Measurements from ENCODE around the gene ITM2C.

Gene ITM2C

GRCh38 chr2:230924470-230925341 is 60.0 kb downstream of the ITM2C start, which contains the start of gene GPR55:
Gene GPR55, minus strand, starts transcription at chr2:230925242. Its CDS starts 14,280 bp downstream, at chr2:230910962.
- H3K36me3 Mint-ChIP-seq (ENCODE audit: low read depth), result no peaks in the 10 kb centered on the region
- H3K4me1 Mint-ChIP-seq, result peaks cover 63% of the 10 kb centered on the region
- no peaks in the 10 kb centered on the region for H3K9me3 Mint-ChIP-seq
- H3K27me3 Mint-ChIP-seq (ENCODE audit: low read depth, poor library complexity), result peaks cover 3% of the 10 kb centered on the region
- TF ChIP-seq CTCF (IDR thresholded peaks at IDR 0.05), result no peak
- H3K27ac Mint-ChIP-seq, result no peak within 1 kb of the TSS
- DNase-seq, result no peak
- no peak within 1 kb of the TSS for H3K4me3 Mint-ChIP-seq

GRCh38 chr2:230925443-230925878 is 60.7 kb downstream of the ITM2C start:
- Mint-ChIP-seq H3K4me3 (no peak overlapping the region), H3K36me3 (ENCODE audit: low read depth) (no peaks in the 10 kb centered on the region), H3K27ac (no peak overlapping the region), H3K27me3 (ENCODE audit: low read depth, poor library complexity) (no peaks in the 10 kb centered on the region), H3K9me3 (no peaks in the 10 kb centered on the region), H3K4me1 (peaks cover 63% of the 10 kb centered on the region)
- TF ChIP-seq CTCF (IDR thresholded peaks at IDR 0.05), result no peak
- no peak for DNase-seq

GRCh38 chr2:230925879-230926765 is 61.4 kb downstream of the ITM2C start:
- no peak for DNase-seq
- peaks cover 63% of the 10 kb centered on the region for H3K4me1 Mint-ChIP-seq
- H3K36me3 Mint-ChIP-seq (ENCODE audit: low read depth), result no peaks in the 10 kb centered on the region
- no peaks in the 10 kb centered on the region for H3K9me3 Mint-ChIP-seq
- no peak overlapping the region for H3K27ac Mint-ChIP-seq
- TF ChIP-seq CTCF (IDR thresholded peaks at IDR 0.05), result no peak
- H3K4me3 Mint-ChIP-seq, result no peak overlapping the region
- H3K27me3 Mint-ChIP-seq (ENCODE audit: low read depth, poor library complexity), result no peaks in the 10 kb centered on the region

GRCh38 chr2:230927711-230928341 is 63.1 kb downstream of the ITM2C start:
- no peaks in the 10 kb centered on the region for H3K36me3 Mint-ChIP-seq (ENCODE audit: low read depth)
- H3K4me1 Mint-ChIP-seq, result peaks cover 64% of the 10 kb centered on the region
- peak overlapping the region; percentile 48 for H3K27ac Mint-ChIP-seq
- H3K9me3 Mint-ChIP-seq, result no peaks in the 10 kb centered on the region
- TF ChIP-seq CTCF (IDR thresholded peaks at IDR 0.05), result no peak
- DNase-seq, result no peak
- H3K27me3 Mint-ChIP-seq (ENCODE audit: low read depth, poor library complexity), result no peaks in the 10 kb centered on the region
- no peak overlapping the region for H3K4me3 Mint-ChIP-seq

Measured in nephron progenitor cell (in vitro differentiated cells).